PC-9 (cell line): ENCODE measurements around the gene AMIGO1. TPM values are rescaled to one million over a fixed set of nuclear protein-coding genes. Genes with fewer than 3 reads are reported as not detected.

Source experiments
- BruUV-seq: library from RNA; stranded (reverse); fragments of 400-500 nt; replicated peaks from 2 replicates; lab custom pipeline; 2021; lab: Mats Ljungman, UMichigan
- CTCF ChIA-PET: fragments of 300-600 bp; sonication (Branson Sonifier 250); formaldehyde crosslinking; loops from one replicate; lab custom pipeline; 2022; ENCODE audit warnings: antibody characterized with exemption; lab: Charles Lee
- POLR2A ChIA-PET: fragments of 300-600 bp; sonication (Branson Sonifier 250); formaldehyde crosslinking; loops from one replicate; lab custom pipeline; 2022; ENCODE audit warnings: antibody characterized with exemption; ENCODE audit not compliant: unreplicated experiment; lab: Charles Lee
- DNase-seq, 2 experiments: peaks; one replicate each; pipeline versions ENCODE4 v3.0.0 to v3.0.0-alpha.2; 2015 to 2022; ENCODE audit warnings: mixed read lengths in 1 of 2
- H2AFZ ChIP-seq: fragments of 200-600 bp; sonication (generic); 2 replicates; pipeline ENCODE4 v1.8.1; 2017; ENCODE audit warnings: antibody characterized with exemption
- H3F3A ChIP-seq: fragments of 200-600 bp; sonication (generic); 2 replicates; pipeline ENCODE4 v1.8.1; 2017; ENCODE audit warnings: antibody characterized with exemption, mild to moderate bottlenecking, low read depth; ENCODE audit not compliant: insufficient read depth
- H3K27ac ChIP-seq: fragments of 200-600 bp; sonication (generic); 2 replicates; pipeline ENCODE4 v1.6.1; 2016; ENCODE audit warnings: mixed run types
- H3K27me3 ChIP-seq: fragments of 200-600 bp; sonication (generic); 2 replicates; pipeline ENCODE4 v1.6.1; 2016; ENCODE audit warnings: low read depth, mixed run types; ENCODE audit not compliant: insufficient read depth
- H3K36me3 ChIP-seq: fragments of 200-600 bp; sonication (generic); 2 replicates; pipeline ENCODE4 v1.6.1; 2016; ENCODE audit warnings: low read depth, mixed run types
- H3K4me1 ChIP-seq: fragments of 200-600 bp; sonication (generic); replicated peaks from 2 replicates; pipeline ENCODE4 v1.6.1; 2016; ENCODE audit warnings: mixed run types; ENCODE audit not compliant: insufficient read depth
- H3K4me2 ChIP-seq: fragments of 200-600 bp; sonication (generic); 2 replicates; pipeline ENCODE4 v1.6.1; 2017; ENCODE audit warnings: mixed run types
- H3K4me3 ChIP-seq: fragments of 200-600 bp; sonication (generic); 2 replicates; pipeline ENCODE4 v1.6.1; 2016; ENCODE audit warnings: mixed run types
- H3K79me2 ChIP-seq: fragments of 200-600 bp; sonication (generic); 2 replicates; pipeline ENCODE4 v1.6.1; 2017; ENCODE audit warnings: low read depth, mixed run types
- H3K9me2 ChIP-seq: fragments of 200-600 bp; sonication (generic); 2 replicates; pipeline ENCODE4 v1.8.1; 2017; ENCODE audit warnings: mild to moderate bottlenecking; ENCODE audit not compliant: insufficient read depth
- H3K9me3 ChIP-seq: fragments of 200-600 bp; sonication (generic); 2 replicates; pipeline ENCODE4 v1.8.1; 2016; ENCODE audit warnings: low read depth; ENCODE audit not compliant: insufficient read depth
- H4K20me1 ChIP-seq: fragments of 200-600 bp; sonication (generic); 2 replicates; pipeline ENCODE4 v1.8.1; 2017; ENCODE audit not compliant: insufficient read depth
- EZH2 ChIP-seq: fragments of 200-600 bp; sonication (generic); IDR thresholded peaks from 2 replicates; pipeline ENCODE4 v1.8.0; 2017; ENCODE audit warnings: antibody characterized with exemption, low read depth
- intact Hi-C: fragments of 100-400 bp; cut with micrococcal nuclease; formaldehyde crosslinking; loops from one replicate; pipeline ENCODE4 v1.10.0; 2022; ENCODE audit not compliant: unreplicated experiment
- total RNA-seq: library from RNA; stranded (reverse); gene quantifications from 2 replicates; pipeline ENCODE4 v1.2.3, GENCODE V29; 2021
- TF ChIP-seq, protein P1 (sequence below): fragments of 200-600 bp; sonication (generic); conservative IDR thresholded peaks from 2 replicates; pipeline ENCODE4 v1.6.1; 2017; ENCODE audit warnings: mixed run types, antibody characterized with exemption, mild to moderate bottlenecking, moderate library complexity

AMIGO1 gene
- total RNA-seq, 1 experiment from 2014 or later, result 4.2 TPM

- H3K36me3 ChIP-seq, result no peaks in the 10 kb centered on the region
- H3K27ac ChIP-seq, result no peak overlapping the region
- H4K20me1 ChIP-seq, result no peaks in the 10 kb centered on the region
- H3F3A ChIP-seq, result no peaks in the 10 kb centered on the region
- BruUV-seq, result no TSS peak
- H3K9me3 ChIP-seq, result no peaks in the 10 kb centered on the region
- no peaks in the 10 kb centered on the region for H3K9me2 ChIP-seq
- no peak for TF ChIP-seq EZH2
- TF ChIP-seq, protein P1, sequence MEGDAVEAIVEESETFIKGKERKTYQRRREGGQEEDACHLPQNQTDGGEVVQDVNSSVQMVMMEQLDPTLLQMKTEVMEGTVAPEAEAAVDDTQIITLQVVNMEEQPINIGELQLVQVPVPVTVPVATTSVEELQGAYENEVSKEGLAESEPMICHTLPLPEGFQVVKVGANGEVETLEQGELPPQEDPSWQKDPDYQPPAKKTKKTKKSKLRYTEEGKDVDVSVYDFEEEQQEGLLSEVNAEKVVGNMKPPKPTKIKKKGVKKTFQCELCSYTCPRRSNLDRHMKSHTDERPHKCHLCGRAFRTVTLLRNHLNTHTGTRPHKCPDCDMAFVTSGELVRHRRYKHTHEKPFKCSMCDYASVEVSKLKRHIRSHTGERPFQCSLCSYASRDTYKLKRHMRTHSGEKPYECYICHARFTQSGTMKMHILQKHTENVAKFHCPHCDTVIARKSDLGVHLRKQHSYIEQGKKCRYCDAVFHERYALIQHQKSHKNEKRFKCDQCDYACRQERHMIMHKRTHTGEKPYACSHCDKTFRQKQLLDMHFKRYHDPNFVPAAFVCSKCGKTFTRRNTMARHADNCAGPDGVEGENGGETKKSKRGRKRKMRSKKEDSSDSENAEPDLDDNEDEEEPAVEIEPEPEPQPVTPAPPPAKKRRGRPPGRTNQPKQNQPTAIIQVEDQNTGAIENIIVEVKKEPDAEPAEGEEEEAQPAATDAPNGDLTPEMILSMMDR, result no peak
- H3K27me3 ChIP-seq, result peaks cover 47% of the 10 kb centered on the region
- no peak overlapping the region for H2AFZ ChIP-seq
- no peaks in the 10 kb centered on the region for H3K79me2 ChIP-seq
- ChIA-PET CTCF (no interaction called here), POLR2A (no interaction called here)
- no peak overlapping the region for H3K4me3 ChIP-seq
- no peaks in the 10 kb centered on the region for H3K4me1 ChIP-seq
- DNase-seq, result no peak
- intact Hi-C loops, result no loop called here
- H3K4me2 ChIP-seq, result no peak overlapping the region
These were observed 14.2 kb upstream of the AMIGO1 start for GRCh38 chr1:109523706-109524105.

DNA sequence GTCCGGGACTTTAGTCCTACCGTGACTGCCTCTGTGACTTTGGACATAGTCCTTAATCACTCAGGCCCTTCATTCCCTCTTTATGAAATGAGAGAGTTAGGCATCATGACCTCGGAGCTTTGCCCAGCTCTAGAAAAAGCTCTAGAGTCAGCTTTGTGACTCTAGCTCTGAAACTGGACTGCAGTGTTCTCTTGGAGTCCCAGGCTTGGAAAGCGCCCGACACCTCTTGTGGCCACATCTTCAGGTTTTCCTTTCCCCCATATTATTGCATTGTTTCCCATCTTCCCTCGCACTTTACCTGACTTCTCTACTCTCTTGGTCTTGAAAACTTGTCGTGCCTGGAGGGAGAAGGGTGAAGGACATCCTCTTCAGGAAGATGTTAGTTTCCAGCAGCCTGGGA, 12.5 kb upstream of the AMIGO1 start:
- intact Hi-C loops, result no loop called here
- H3K27me3 ChIP-seq, result peaks cover 41% of the 10 kb centered on the region

GRCh38 chr1:109521002-109521951, 11.8 kb upstream of the AMIGO1 start:
- no TSS peak for BruUV-seq
- CTCF ChIA-PET, result interaction anchor here (0.9 kb wide), 1 partner anchor 22 kb away, joined by 3 read pairs; no protein-coding TSS in a partner anchor
- H3K4me2 ChIP-seq, result no peak overlapping the region
- no peak overlapping the region for H3K27ac ChIP-seq
- H3K79me2 ChIP-seq, result no peaks in the 10 kb centered on the region
- H3K9me2 ChIP-seq, result no peaks in the 10 kb centered on the region
- intact Hi-C loops, result no loop called here
- H3K4me1 ChIP-seq, result no peaks in the 10 kb centered on the region
- H4K20me1 ChIP-seq, result no peaks in the 10 kb centered on the region
- peaks cover 35% of the 10 kb centered on the region; the same call in 1 of the 2 replicates for H3K27me3 ChIP-seq
- POLR2A ChIA-PET, result no interaction called here
- H3K36me3 ChIP-seq, result no peaks in the 10 kb centered on the region
- H3K9me3 ChIP-seq, result no peaks in the 10 kb centered on the region
- no peak for TF ChIP-seq EZH2
- TF ChIP-seq, protein P1, result no peak
- no peak for DNase-seq
- H3F3A ChIP-seq, result no peaks in the 10 kb centered on the region
- no peak overlapping the region for H3K4me3 ChIP-seq
- no peak overlapping the region for H2AFZ ChIP-seq

More for the DNA sequence above, 12.5 kb upstream of the AMIGO1 start:
- Histone ChIP-seq H3K79me2 (no peaks in the 10 kb centered on the region), H3F3A (no peaks in the 10 kb centered on the region), H3K9me3 (no peaks in the 10 kb centered on the region), H3K36me3 (no peaks in the 10 kb centered on the region), H3K27ac (no peak overlapping the region), H4K20me1 (no peaks in the 10 kb centered on the region), H2AFZ (no peak overlapping the region), H3K4me1 (no peaks in the 10 kb centered on the region), H3K4me2 (no peak overlapping the region), H3K9me2 (no peaks in the 10 kb centered on the region), H3K4me3 (no peak overlapping the region)
- CTCF ChIA-PET, result interaction anchor here (0.9 kb wide), 1 partner anchor 23 kb away, joined by 3 read pairs; no protein-coding TSS in a partner anchor
- no peak for DNase-seq
- no peak for TF ChIP-seq EZH2
- TF ChIP-seq, protein P1, result no peak
- POLR2A ChIA-PET, result no interaction called here
- no TSS peak for BruUV-seq
